ENCODE data around the gene SIX2. TPM values are rescaled to one million over a fixed set of nuclear protein-coding genes. Genes with fewer than 3 reads are reported as not detected.

Gene SIX2
- total and polyA plus RNA-seq, 12 donors: 0.17 to 1.9 (median 0.40) TPM

- TF ChIP-seq, protein P1, sequence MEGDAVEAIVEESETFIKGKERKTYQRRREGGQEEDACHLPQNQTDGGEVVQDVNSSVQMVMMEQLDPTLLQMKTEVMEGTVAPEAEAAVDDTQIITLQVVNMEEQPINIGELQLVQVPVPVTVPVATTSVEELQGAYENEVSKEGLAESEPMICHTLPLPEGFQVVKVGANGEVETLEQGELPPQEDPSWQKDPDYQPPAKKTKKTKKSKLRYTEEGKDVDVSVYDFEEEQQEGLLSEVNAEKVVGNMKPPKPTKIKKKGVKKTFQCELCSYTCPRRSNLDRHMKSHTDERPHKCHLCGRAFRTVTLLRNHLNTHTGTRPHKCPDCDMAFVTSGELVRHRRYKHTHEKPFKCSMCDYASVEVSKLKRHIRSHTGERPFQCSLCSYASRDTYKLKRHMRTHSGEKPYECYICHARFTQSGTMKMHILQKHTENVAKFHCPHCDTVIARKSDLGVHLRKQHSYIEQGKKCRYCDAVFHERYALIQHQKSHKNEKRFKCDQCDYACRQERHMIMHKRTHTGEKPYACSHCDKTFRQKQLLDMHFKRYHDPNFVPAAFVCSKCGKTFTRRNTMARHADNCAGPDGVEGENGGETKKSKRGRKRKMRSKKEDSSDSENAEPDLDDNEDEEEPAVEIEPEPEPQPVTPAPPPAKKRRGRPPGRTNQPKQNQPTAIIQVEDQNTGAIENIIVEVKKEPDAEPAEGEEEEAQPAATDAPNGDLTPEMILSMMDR (IDR thresholded peaks at IDR 0.05): no peak
- no peak for ATAC-seq
- H3K36me3 ChIP-seq: no peaks in the 10 kb centered on the region
- intact Hi-C loops (cut with DNase I): no loop called here
- peaks cover 0 to 16% (median 5%) of the 10 kb centered on the region in 7 donors for H3K27me3 ChIP-seq
- DNase-seq: no peak
- 87 to 92% methylated on average over 4 of the region's 4 CpGs for WGBS, 2 donors
- no peak overlapping the region for H3K4me3 ChIP-seq
- peaks cover 0 to 7% (median 0%) of the 10 kb centered on the region in 9 donors for H3K4me1 ChIP-seq
- H3K27ac ChIP-seq: no peak overlapping the region
- no peaks in the 10 kb centered on the region for H3K9me3 ChIP-seq
Measured at GRCh38 chr2:45033302-45033701, 24.1 kb upstream of the SIX2 start.

- Histone ChIP-seq H3K27me3 (peaks cover 0 to 24% (median 6%) of the 10 kb centered on the region in 7 donors), H3K4me3 (no peak overlapping the region), H3K9me3 (no peaks in the 10 kb centered on the region), H3K4me1 (peaks cover 0 to 7% (median 0%) of the 10 kb centered on the region in 9 donors), H3K36me3 (no peaks in the 10 kb centered on the region), H3K27ac (no peak overlapping the region)
- intact Hi-C loops (cut with DNase I): no loop called here
- 74 to 77% methylated on average over 3 of the region's 3 CpGs for WGBS, 2 donors
- peak in 2 of 8 donors; percentile 38 to 60 for ATAC-seq
- TF ChIP-seq, protein P1 (IDR thresholded peaks at IDR 0.05): no peak
- no peak for DNase-seq
Measured at GRCh38 chr2:45031028-45031427, 21.8 kb upstream of the SIX2 start.

DNA sequence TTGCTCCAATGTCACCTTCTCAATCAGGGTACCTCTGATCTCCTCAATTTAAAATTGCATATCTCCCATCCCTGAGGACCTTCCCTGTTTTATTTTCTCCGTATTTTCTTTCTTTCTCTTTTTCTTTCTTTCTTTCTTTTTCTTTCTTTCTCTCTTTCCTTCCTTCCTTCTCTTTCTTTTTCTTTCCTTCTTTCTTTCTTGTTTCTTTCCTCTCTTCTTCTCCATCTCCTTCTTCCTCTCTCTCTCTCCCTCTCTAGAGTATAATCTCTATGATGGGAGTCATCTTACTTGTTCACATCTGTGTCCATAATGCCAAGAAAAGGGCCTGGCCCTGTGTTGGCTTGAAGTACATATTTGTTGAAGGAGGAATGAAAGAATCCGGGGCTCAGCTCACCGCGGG is 21.3 kb upstream of the SIX2 start:
- H3K4me1 ChIP-seq: peaks cover 0 to 7% (median 0%) of the 10 kb centered on the region in 9 donors
- 87% methylated on average over 4 of the region's 4 CpGs for WGBS, 2 donors
- DNase-seq (no peak), ATAC-seq (no peak)
- intact Hi-C loops (cut with DNase I): no loop called here
- H3K4me3 ChIP-seq: no peak overlapping the region
- TF ChIP-seq, protein P1 (IDR thresholded peaks at IDR 0.05): no peak
- H3K36me3 ChIP-seq: no peaks in the 10 kb centered on the region
- H3K27ac ChIP-seq: no peak overlapping the region
- peaks cover 0 to 25% (median 6%) of the 10 kb centered on the region in 7 donors for H3K27me3 ChIP-seq
- no peaks in the 10 kb centered on the region for H3K9me3 ChIP-seq

DNA sequence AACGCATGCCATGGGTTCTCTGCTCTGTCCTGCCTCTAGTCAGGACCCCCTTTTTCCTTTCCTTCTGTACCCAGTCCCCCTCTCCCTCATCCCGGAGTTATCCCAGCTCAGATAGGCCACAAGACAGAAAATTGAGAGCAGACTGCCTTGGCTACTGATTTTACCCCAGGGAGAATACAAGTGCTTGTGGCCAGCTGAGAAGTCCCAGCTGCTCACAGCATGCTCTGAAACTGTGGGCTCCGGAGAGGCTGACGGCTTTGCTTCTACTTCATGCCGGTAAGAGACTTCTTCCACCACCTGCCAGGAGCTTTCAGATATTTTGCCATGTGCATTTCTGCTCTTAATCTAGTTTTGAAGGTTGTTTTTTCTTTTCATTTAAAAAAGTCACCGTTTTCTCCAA is 20.0 kb upstream of the SIX2 start:
- WGBS, 2 donors: 45 to 53% methylated on average over 6 of the region's 6 CpGs
- ATAC-seq (peak in 3 of 8 donors; percentile 13 to 47 (median 23)), DNase-seq (no peak)
- H3K4me3 ChIP-seq: no peak overlapping the region
- intact Hi-C loops (cut with DNase I): no loop called here
- H3K9me3 ChIP-seq: no peaks in the 10 kb centered on the region
- TF ChIP-seq, protein P1 (IDR thresholded peaks at IDR 0.05): no peak
- H3K27ac ChIP-seq: no peak overlapping the region
- peaks cover 0 to 7% (median 0%) of the 10 kb centered on the region in 9 donors for H3K4me1 ChIP-seq
- H3K36me3 ChIP-seq: no peaks in the 10 kb centered on the region
- peaks cover 0 to 28% (median 6%) of the 10 kb centered on the region in 7 donors for H3K27me3 ChIP-seq
